GM12874 (cell line): ENCODE data around the gene NCKAP1.

Experiments
- TF ChIP-seq, protein P1 (sequence below): IDR thresholded peaks from 2 replicates; pipeline ENCODE4 v1.5.1; 2011; ENCODE audit warnings: low read depth, mild to moderate bottlenecking, control low read depth, low read length, moderate library complexity; ENCODE audit not compliant: insufficient read depth

Gene NCKAP1

DNA sequence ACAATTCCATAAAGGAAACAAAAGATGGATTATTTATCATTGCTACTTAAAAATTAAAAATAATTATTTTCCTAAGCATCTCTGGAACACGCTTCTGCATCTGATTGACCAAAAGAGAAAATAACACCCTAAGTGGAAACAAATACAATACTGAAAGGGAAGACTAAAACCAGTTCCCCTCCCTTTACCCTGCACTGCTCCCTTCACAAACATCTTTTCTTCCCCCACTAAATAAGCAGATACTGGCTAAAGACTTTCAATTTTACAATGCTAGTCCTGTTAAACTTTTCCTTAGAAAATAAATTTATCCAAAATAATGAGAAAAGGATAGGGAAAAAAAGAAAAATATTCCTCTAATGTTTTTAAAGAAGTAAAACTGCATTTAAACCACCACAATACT, 4.3 kb downstream of the NCKAP1 start:
- TF ChIP-seq, protein P1, sequence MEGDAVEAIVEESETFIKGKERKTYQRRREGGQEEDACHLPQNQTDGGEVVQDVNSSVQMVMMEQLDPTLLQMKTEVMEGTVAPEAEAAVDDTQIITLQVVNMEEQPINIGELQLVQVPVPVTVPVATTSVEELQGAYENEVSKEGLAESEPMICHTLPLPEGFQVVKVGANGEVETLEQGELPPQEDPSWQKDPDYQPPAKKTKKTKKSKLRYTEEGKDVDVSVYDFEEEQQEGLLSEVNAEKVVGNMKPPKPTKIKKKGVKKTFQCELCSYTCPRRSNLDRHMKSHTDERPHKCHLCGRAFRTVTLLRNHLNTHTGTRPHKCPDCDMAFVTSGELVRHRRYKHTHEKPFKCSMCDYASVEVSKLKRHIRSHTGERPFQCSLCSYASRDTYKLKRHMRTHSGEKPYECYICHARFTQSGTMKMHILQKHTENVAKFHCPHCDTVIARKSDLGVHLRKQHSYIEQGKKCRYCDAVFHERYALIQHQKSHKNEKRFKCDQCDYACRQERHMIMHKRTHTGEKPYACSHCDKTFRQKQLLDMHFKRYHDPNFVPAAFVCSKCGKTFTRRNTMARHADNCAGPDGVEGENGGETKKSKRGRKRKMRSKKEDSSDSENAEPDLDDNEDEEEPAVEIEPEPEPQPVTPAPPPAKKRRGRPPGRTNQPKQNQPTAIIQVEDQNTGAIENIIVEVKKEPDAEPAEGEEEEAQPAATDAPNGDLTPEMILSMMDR = no peak

DNA sequence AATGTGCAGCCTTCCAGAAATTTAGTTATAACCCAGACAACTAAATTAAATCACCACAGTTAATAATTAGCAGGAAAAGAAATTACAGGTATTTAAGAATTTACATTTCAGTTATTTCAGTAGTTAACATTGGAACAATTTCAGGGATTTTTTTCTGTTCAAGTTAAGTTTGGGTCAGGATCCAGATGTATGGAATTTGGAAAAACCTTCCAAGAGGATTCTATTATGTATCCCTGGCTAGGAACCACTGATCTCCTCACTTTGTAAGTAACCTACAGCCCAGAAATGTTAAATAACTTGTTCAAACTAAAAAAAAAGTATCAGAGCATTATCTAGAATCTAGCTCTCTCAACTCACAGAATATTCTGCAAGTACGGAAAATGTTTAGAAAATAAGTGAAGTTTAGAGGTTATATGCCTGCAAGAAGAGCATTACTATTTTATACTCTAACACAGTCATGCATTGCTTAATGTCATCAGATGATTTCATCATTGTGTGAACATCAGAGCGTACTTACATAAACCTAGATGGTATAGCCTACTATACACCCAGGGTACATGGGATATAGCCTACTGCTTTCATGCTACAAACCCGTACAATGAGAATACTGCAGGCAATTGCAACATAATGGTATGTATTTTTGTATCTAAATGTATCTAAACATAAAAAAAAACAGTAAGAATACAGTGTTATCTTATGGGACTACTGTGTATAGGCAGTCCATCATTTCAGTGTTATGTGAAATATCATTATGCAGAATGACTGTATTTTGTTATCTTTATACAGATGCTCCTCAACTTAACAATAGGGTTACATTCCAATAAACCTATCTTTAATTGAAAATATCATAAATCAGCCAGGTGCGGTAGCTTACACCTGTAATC, 6.1 kb downstream of the NCKAP1 start:
- TF ChIP-seq, protein P1 = no peak

DNA sequence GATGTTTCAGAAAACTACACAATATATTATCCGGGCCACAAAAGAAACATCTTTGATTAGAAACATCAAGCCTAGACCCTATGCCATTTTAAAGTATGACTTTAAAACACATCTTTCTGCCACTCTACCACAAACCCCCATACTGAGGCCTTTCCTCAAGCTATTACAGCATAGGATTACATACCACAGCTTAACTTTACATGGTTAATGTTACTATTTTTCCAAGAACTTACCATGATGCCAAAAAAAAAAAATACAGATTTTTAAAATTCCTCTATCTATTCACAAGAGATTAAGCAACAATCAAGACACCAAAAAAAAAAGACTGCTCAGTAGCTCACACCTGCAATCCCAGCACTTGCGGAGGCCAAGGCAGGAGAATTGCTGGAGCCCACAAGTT, 9.0 kb downstream of the NCKAP1 start:
- TF ChIP-seq, protein P1 = no peak

DNA sequence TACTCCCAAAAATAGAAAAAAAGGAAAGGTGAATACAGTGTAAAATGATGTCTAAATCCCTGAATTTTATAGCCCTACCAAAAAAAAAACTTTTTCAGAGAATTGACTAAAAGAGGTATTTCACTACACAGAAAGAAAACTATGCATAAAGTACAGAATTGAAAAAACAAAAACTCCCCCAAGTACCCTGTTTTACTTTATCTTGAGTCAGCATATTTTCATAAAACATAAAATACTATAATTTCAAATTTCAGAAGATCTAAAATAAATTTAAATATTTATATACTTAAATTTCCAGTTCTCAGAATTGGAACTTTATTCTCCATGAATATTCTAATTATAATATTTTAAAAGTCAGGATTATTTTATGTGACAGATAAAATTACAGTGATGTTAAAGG, 10.1 kb downstream of the NCKAP1 start:
- TF ChIP-seq, protein P1 = no peak

DNA sequence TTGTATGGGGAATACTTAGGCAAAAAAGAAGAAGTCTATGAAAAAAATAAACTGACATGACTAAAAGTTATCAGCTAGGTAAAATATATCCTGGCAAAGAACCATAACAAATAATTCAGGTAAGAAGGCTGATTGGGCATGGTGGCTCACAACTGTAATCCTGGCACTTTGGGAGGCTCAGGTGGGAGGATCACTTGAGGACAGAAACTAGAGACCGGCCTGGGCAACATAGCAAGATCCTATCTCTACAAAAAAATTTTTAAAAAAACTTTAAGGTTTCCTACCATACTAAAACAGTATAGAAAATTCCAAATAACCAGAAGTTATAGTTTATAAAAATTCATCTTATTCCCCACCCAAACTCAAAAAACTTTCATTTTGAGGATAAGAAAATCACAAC, 10.8 kb downstream of the NCKAP1 start:
- TF ChIP-seq, protein P1 = no peak

DNA sequence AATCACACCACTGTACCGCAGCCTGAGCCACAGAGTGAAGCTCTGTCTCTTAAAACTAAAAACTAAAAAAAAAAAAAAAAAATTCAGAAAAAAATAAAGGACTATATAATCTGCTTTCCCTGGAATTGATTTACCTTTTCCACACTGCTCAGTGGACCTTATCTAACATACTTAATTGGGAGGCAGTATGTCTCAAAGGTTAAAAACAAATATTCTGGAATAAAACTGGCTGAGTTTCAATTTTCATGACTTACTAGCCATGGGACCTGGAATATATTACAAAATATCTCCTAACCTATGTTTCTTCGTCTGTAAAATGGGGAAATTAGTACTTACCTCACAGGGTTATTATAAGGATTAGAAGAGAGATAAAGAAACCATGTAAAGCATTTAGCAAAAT, 11.8 kb downstream of the NCKAP1 start:
- TF ChIP-seq, protein P1 = no peak

DNA sequence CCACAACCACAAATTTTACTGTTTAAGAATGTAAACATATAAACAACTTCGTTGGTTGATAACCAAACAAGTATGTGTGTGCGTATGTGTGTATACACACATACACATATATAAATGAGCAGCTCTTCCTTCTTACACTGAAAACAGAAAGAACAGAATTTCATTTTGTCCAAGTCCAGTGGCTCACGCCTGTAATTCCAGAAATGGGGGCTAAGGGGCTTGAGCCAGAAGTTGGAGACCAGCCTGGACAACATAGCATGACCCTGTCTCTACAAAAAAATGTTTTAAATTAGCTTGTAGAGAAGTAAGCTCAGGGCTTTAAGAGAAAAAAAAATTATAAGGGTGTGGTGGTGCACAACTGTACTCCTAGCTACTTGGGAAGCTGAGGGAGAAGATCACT, 12.3 kb downstream of the NCKAP1 start:
- TF ChIP-seq, protein P1 = no peak
